GM10847 (cell line): ENCODE results near the gene BARHL1.

Experiments used
- POLR2A ChIP-seq: IDR thresholded peaks from 2 replicates; pipeline ENCODE4 v1.6.1; 2011; ENCODE audit not compliant: insufficient read length; ENCODE audit errors: extremely low read depth

The BARHL1 gene

GRCh38 chr9:132582276-132582785, at the start of gene BARHL1:
TSS of gene BARHL1 (plus strand) at chr9:132582606. CDS start at chr9:132582798, 192 bp downstream.
- no peak for TF ChIP-seq POLR2A

DNA sequence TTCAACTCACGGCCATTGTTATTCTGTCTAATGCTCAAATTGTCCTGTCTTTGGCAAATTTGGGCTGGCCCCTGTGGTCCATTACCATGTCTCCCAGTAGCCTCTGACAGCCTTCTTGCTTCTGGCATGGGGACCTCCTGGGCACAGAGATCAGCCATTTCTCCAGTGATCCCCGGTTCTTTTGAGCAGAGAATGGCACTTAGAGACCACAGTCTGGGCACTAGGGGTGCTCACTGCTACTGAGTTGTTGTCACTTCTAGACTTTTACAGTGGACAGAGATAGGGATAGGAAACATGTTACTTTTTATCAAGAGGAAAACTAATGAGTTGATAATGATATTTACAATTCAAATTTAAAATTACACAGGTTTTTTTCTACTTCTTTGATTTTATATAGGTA, 47.6 kb upstream of the BARHL1 start:
- no peak for TF ChIP-seq POLR2A

DNA sequence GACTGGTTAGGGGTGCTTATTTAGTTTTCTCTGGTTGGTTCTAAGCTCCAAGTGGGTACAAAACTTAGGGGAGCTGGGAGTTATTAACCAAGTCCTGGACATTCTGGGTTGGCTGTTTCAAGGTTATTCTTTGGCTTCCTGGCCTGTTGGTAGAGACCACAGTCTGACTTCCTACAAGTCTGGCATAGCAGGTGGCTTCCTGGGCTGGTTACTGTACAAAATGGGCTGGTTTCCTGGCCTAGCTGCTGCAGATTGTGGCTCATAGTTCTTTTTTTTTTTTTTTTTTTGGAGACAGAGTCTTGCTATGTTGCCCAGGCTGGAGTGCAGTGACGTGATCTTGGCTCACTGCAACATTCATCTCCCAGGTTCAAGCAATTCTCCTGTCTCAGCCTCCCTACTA, 46.3 kb upstream of the BARHL1 start:
- TF ChIP-seq POLR2A, result no peak

DNA sequence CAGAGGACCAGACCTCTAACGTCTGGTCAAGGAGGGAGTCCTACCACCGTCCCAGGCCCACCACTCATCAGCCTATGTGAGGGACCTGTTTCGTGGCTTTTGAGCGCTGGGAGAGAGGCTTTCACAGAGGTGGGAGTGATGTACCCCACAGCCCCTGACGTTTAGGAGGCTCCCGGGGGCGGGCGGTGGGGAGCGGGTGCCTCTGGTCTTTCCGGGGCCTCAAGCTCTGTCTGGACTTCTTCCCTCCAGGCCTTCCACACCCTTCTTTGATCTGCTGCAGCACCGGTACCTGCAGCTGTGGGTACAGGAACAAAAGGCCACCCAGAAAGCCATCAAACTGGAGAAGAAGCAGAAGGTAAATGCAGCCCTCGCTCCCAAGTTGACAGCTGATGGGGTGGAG, 45.1 kb upstream of the BARHL1 start:
- no peak for TF ChIP-seq POLR2A

DNA sequence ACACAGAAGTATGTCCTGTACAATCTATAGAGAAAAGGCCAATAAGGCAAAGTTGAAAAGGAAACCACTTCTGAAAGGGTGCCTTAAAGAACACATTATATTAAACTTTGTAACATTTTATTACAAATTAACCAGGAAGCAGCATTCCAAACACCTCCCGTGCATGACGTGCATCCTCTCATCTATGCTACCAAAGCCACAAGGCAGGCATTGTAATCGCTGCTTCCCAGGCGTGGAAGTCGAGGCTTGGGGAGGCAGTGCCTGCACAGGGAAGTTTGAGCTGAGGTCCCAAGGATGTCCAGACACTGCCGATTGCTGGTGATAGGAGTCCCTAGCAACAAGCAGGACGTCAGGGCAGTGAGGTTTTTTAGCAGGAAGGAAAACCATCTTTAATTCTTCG, 44.3 kb upstream of the BARHL1 start:
- TF ChIP-seq POLR2A, result no peak

GRCh38 chr9:132539096-132539495, 43.3 kb upstream of the BARHL1 start:
- TF ChIP-seq POLR2A, result no peak

GRCh38 chr9:132541051-132541450, 41.4 kb upstream of the BARHL1 start:
- TF ChIP-seq POLR2A, result no peak

DNA sequence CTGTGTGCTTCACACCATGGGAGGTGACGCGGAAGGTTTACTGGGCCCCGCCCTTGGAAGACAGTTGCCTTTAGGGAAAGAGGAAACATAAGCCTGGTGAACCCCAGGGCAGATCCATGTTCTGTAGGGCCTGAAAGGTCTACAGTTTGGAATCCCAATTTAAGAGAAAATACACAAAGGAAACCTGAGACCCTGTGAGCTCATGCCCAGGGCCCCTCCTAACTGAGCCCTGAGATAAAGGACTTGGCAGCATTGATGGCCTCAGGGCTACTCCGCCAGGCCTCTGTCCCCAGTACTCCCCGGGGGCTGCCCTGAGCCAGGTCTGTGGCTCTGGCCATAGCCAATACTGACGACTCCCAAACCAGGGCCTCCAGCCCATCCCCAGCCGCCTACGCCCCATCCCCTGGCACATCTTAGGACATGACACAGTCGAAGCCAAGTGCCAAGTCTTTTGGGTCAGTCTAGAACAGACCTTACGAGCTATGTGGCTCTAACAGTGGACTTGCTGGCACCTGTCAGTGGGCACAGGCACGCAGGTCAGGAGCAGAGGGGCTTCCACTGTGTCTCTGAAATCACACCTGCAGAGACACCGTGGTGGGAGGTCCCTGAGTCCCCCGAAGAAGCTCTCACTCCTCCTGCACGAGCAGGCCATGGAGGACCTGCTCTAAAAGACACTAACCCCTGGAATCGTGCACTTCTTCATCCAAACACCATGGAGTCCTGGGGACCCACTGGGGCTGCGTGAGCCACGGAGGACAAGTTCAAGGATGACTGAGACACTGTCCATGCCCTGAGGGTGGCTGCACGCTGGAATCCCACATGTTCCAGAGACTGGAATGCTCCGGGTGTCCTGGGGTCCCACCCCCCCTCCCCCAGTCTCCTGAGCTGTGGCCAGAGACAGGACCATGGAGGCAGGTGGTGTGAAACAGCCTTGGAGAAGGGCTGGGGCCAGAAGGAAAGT, 40.3 kb upstream of the BARHL1 start:
- TF ChIP-seq POLR2A, result no peak

DNA sequence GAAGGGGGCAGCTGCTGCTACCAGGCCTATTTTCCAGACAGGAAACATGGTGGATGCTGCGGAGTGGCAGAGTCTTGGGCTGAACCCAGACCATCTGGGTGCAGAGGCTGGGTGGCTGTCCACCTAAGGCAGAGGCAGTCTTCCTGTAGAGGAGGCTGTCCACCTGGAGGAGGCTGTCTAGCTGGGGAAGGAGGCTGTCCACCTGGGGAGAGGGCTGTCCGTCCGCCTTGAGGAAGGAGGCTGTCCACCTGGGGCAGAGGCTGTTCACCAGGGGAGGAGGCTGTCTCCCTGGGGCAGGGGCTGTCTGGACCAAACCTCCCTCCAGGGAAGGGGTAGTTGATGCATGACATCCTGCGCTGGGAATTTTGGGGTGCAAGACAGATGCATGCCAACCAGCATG, 39.2 kb upstream of the BARHL1 start:
- no peak for TF ChIP-seq POLR2A

- TF ChIP-seq POLR2A, result no peak
These were observed 38.4 kb upstream of the BARHL1 start for GRCh38 chr9:132543960-132544359.

GRCh38 chr9:132545578-132545977, 36.8 kb upstream of the BARHL1 start:
- TF ChIP-seq POLR2A, result no peak

DNA sequence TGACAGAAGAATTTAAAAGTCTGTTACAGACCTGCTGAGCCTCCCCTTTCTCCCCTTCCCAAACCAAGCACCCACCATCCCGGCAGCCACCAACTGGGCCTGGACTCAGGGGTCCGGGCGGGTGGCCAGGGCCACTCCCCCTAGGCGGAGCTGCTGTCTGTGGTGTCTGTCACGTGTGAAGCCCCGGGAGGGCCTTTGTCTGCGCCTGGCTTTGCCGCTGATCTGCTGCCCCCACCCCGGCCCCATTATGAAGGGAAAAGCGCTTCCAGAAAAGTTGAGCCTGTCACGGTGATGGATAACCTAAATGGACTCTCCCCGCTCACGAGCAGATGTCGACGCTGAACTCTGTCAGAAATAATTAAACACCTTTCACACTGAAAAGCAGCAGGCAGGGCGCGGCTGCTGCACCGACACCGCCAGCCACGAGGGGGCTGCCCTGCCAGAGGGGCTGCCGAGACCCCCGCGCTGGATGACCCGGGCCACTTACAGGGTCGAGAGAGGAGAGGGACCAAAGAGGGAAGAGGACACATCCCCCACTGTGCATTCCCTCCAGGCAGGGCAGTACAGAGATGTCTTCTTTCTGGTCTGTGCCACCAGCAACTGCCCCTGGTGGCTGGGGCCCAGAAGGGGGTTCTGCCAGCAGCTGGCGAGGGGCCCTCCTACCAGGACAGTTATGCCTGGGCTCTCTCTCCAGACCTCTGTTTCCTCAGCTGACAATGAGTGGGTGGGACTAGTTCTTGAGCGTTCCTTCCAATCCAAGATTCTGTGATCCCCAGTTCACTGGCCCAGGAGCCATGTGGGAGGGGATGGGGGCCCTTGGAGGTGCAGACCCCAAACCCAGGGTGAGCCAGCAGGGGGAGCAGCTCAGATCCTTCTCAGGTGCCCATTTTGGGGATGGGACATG, 36.0 kb upstream of the BARHL1 start:
- TF ChIP-seq POLR2A, result no peak

- TF ChIP-seq POLR2A, result no peak
These were observed 35.4 kb upstream of the BARHL1 start for GRCh38 chr9:132547052-132547431.

GRCh38 chr9:132547436-132547835, 35.0 kb upstream of the BARHL1 start:
- no peak for TF ChIP-seq POLR2A

DNA sequence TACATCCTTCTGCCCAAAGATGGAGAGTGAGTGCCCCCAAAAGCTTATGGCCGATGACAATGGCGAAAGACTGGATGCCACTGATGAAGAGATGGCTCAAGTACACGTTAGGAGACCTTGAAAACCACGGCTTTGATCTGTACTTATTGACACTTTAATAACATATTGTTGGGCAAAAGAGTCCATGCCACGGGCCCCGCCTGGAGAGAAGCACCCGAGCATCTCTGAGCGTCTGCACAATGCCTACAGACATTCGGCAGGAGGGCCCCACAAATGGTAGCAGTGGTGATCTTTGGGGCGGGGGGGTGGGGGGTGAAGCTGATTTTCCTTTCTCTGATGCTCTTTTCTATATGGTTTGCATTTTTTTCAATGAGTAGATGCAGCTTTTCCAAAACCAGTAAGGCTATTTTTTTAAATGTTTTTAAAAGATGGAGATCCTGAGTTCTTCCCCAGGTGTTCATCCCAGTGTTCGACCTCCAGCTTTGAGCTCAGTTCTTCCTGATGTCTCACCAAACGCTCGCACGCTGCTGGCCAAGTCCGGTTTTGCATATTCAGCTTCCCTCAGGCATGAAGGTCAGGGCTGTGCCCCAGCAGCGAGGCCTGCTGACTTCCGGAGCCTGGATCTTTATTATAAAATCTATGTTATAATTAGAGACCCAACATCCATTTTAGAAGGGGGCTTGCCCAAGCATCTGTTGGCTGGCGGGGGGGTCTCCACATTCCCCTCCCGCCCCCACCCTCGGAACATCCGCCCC, 34.3 kb upstream of the BARHL1 start:
- TF ChIP-seq POLR2A, result no peak
